ENCODE measurements around the gene ITGB4. TPM values are rescaled to one million over a fixed set of nuclear protein-coding genes. Genes with fewer than 3 reads are reported as not detected.

ITGB4 gene
- total and polyA plus RNA-seq, 2 experiments from 2014 or later, result 0.09 to 0.40 TPM

DNA sequence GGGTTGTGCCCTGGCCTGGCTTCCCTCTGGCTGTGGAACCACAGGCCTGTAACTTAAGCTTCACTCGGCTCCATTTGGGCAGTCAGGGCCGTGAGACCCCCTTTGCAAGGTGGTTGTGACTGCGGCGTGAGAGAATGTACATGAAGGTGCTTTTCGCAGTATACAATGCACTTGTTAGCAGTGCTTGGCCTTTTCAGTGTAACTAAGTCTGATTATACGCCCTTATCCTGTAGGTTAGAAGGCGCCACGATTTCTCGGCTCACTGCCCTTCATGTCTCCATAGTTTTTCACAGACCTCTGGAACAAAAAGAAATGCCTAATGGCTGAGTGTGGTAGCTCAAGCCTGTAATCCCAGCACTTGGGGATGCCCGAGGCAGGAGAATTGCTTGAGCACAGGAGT lies 40.8 kb upstream of the ITGB4 start:
- TF ChIP-seq, protein P1, sequence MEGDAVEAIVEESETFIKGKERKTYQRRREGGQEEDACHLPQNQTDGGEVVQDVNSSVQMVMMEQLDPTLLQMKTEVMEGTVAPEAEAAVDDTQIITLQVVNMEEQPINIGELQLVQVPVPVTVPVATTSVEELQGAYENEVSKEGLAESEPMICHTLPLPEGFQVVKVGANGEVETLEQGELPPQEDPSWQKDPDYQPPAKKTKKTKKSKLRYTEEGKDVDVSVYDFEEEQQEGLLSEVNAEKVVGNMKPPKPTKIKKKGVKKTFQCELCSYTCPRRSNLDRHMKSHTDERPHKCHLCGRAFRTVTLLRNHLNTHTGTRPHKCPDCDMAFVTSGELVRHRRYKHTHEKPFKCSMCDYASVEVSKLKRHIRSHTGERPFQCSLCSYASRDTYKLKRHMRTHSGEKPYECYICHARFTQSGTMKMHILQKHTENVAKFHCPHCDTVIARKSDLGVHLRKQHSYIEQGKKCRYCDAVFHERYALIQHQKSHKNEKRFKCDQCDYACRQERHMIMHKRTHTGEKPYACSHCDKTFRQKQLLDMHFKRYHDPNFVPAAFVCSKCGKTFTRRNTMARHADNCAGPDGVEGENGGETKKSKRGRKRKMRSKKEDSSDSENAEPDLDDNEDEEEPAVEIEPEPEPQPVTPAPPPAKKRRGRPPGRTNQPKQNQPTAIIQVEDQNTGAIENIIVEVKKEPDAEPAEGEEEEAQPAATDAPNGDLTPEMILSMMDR (IDR thresholded peaks at IDR 0.05; ENCODE audit: low read depth, low read length), result no peak
- Histone ChIP-seq H3K27ac (no peak overlapping the region), H3K36me3 (peaks cover 2% of the 10 kb centered on the region), H3K9me3 (ENCODE audit: low read depth) (no peaks in the 10 kb centered on the region), H3K4me3 (no peak overlapping the region), H3K4me1 (ENCODE audit: low read depth) (no peaks in the 10 kb centered on the region), H3K27me3 (no peaks in the 10 kb centered on the region)
- DNase-seq (ENCODE audit: low read depth in 1 of 2, low spot score in 1 of 2), result no peak

DNA sequence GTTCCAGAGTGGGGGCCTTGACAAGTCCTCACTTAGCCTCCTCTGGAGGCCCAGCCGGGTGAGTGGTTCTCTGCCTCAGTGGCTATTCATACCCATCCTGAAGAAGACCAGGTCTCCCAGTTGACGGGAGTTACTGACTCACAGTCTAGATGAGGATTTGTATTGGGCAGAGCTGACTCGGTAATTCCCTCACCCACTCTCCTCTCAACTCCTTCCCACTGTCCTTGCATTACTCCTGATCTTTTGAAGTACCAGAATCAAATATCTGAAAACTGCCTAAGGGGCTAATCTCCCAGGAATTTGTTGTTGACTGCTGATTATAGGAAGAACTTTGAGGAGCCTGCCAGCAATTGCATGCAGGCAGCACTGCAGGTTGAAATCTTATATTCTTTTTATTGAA lies 40.0 kb upstream of the ITGB4 start:
- H3K4me3 ChIP-seq, result no peak overlapping the region
- no peaks in the 10 kb centered on the region for H3K4me1 ChIP-seq (ENCODE audit: low read depth)
- H3K9me3 ChIP-seq (ENCODE audit: low read depth), result no peaks in the 10 kb centered on the region
- H3K27me3 ChIP-seq, result no peaks in the 10 kb centered on the region
- TF ChIP-seq, protein P1 (IDR thresholded peaks at IDR 0.05; ENCODE audit: low read depth, low read length), result no peak
- peak in 1 of 2 donors; percentile 12 for DNase-seq (ENCODE audit: low read depth in 1 of 2, low spot score in 1 of 2)
- H3K27ac ChIP-seq, result no peak overlapping the region
- peaks cover 2% of the 10 kb centered on the region for H3K36me3 ChIP-seq

DNA sequence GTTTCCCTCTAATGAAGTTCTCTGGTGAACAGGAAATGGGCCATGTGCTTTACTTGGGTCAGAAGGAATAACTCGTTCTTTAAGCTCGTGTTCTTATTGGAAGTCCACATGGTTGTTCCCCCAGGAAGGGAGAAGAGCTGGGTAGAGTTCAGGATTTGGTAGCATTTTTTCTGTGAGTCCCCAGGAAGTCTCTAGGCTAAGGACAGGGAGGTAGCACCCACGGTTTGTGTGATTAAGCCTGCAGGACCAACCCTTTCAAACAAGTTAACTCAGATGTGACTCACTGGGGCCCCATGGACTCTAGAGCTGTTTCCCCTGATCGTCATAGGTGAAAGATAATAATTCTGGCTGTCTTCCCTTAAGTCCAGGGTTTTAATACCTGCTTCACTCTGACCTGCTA lies 37.7 kb upstream of the ITGB4 start:
- no peaks in the 10 kb centered on the region for H3K4me1 ChIP-seq (ENCODE audit: low read depth)
- no peak overlapping the region for H3K27ac ChIP-seq
- no peak overlapping the region for H3K4me3 ChIP-seq
- TF ChIP-seq, protein P1 (IDR thresholded peaks at IDR 0.05; ENCODE audit: low read depth, low read length), result no peak
- peaks cover 2% of the 10 kb centered on the region for H3K36me3 ChIP-seq
- DNase-seq (ENCODE audit: low read depth in 1 of 2, low spot score in 1 of 2), result peak in 1 of 2 donors; percentile 44
- no peaks in the 10 kb centered on the region for H3K27me3 ChIP-seq
- H3K9me3 ChIP-seq (ENCODE audit: low read depth), result no peaks in the 10 kb centered on the region

DNA sequence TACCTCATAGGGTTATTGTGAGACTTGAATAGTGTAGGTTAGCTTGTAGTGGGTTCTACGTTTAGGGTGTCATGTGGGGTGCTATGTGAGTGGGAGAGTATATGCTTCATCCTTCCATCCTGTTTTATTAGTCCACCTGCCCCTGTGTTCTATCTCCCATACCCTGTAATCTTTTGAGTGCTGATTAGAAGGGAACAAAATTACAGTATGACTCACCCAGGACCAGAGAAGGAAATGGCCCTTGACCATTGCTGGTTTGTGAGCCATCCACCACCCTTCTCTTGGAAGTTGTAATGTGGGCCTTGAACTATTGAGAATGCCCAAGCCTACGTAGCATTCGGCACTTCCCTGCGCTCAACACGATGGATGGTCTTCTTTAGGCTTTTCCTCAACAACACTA lies 37.0 kb upstream of the ITGB4 start:
- Histone ChIP-seq H3K4me1 (ENCODE audit: low read depth) (no peaks in the 10 kb centered on the region), H3K36me3 (peaks cover 2% of the 10 kb centered on the region), H3K27me3 (no peaks in the 10 kb centered on the region), H3K27ac (no peak overlapping the region), H3K4me3 (no peak overlapping the region), H3K9me3 (ENCODE audit: low read depth) (no peaks in the 10 kb centered on the region)
- no peak for DNase-seq (ENCODE audit: low read depth in 1 of 2, low spot score in 1 of 2)
- TF ChIP-seq, protein P1 (IDR thresholded peaks at IDR 0.05; ENCODE audit: low read depth, low read length), result no peak

DNA sequence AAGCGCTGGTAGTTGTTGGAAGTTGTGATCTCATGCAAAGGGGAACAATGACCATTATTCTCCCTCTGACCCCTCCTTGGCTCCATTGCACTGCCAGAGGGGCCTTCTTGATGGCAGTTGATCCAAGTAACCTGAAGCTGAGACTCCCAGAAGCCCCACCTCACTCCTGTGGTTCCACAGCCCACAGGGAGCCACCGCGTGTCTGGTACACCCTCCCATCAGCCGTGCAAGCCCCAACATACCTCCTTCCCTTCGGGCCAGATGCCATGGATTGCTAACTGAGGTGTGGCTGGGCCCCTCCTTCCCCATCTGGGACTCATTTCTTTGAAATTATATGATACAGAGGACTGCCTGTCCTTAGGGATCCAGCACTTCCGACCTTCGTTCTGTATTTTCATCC lies 36.3 kb upstream of the ITGB4 start:
- Histone ChIP-seq H3K27me3 (no peaks in the 10 kb centered on the region), H3K9me3 (ENCODE audit: low read depth) (no peaks in the 10 kb centered on the region), H3K36me3 (peaks cover 1% of the 10 kb centered on the region), H3K27ac (no peak overlapping the region), H3K4me3 (no peak overlapping the region), H3K4me1 (ENCODE audit: low read depth) (no peaks in the 10 kb centered on the region)
- TF ChIP-seq, protein P1 (IDR thresholded peaks at IDR 0.05; ENCODE audit: low read depth, low read length), result no peak
- DNase-seq (ENCODE audit: low read depth in 1 of 2, low spot score in 1 of 2), result no peak

DNA sequence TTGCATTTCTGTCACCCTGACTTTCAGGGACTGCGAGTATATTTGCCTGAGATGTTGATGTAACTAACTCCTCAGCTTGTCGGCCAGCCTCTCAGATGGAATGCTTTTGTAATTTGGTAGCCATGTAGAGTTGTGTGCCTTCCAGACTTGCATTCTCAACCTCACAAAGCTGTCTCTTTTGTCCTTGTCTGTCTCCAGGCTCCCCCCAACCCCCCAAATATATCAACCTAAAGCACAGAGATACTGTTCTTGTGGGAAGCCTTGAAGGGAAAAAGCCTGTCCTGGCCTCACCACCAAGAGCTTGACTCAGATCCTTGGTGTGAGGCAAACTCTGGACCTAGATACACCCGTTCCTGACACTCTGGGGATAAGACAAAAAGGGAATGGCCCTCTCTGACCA lies 35.8 kb upstream of the ITGB4 start:
- no peaks in the 10 kb centered on the region for H3K36me3 ChIP-seq
- peak in 1 of 2 donors; percentile 10 for DNase-seq (ENCODE audit: low read depth in 1 of 2, low spot score in 1 of 2)
- TF ChIP-seq, protein P1 (IDR thresholded peaks at IDR 0.05; ENCODE audit: low read depth, low read length), result no peak
- no peaks in the 10 kb centered on the region for H3K9me3 ChIP-seq (ENCODE audit: low read depth)
- H3K27me3 ChIP-seq, result no peaks in the 10 kb centered on the region
- H3K4me3 ChIP-seq, result no peak overlapping the region
- H3K4me1 ChIP-seq (ENCODE audit: low read depth), result no peaks in the 10 kb centered on the region
- no peak overlapping the region for H3K27ac ChIP-seq
